ACC112 (cell line): Measurements from ENCODE around the gene KCNJ14.

Experiments
- H2AFZ ChIP-seq: fragments of 200-600 bp; sonication (generic); one replicate; pipeline ENCODE4 v1.6.0; 2017; ENCODE audit warnings: antibody characterized with exemption, low read length; ENCODE audit not compliant: unreplicated experiment
- H3K27ac ChIP-seq: fragments of 200-600 bp; sonication (generic); 2 replicates; pipeline ENCODE4 v1.5.1; 2014; ENCODE audit warnings: low read depth, mild to moderate bottlenecking, antibody characterized with exemption, low read length, moderate library complexity
- H3K27me3 ChIP-seq: fragments of 200-600 bp; sonication (generic); 2 replicates; pipeline ENCODE4 v1.6.1; 2014; ENCODE audit warnings: mild to moderate bottlenecking, antibody characterized with exemption, low read length, moderate library complexity, mixed read lengths; ENCODE audit not compliant: insufficient read depth
- H3K36me3 ChIP-seq: fragments of 200-600 bp; sonication (generic); 2 replicates; pipeline ENCODE4 v1.6.1; 2016; ENCODE audit warnings: mild to moderate bottlenecking, antibody characterized with exemption, low read length, moderate library complexity, mixed read lengths; ENCODE audit not compliant: insufficient read depth
- H3K4me1 ChIP-seq: fragments of 200-600 bp; sonication (generic); one replicate; pipeline ENCODE4 v1.6.1; 2016; ENCODE audit warnings: low read length, mixed read lengths; ENCODE audit not compliant: insufficient read depth, unreplicated experiment, control insufficient read depth
- H3K4me3 ChIP-seq: fragments of 200-600 bp; sonication (generic); 2 replicates; pipeline ENCODE4 v1.5.1; 2014; ENCODE audit warnings: mild to moderate bottlenecking, low read depth, low read length
- H3K79me2 ChIP-seq: fragments of 200-600 bp; sonication (generic); one replicate; pipeline ENCODE4 v1.6.0; 2016; ENCODE audit warnings: low read length; ENCODE audit not compliant: control insufficient read depth, unreplicated experiment, insufficient read depth

KCNJ14 gene

DNA sequence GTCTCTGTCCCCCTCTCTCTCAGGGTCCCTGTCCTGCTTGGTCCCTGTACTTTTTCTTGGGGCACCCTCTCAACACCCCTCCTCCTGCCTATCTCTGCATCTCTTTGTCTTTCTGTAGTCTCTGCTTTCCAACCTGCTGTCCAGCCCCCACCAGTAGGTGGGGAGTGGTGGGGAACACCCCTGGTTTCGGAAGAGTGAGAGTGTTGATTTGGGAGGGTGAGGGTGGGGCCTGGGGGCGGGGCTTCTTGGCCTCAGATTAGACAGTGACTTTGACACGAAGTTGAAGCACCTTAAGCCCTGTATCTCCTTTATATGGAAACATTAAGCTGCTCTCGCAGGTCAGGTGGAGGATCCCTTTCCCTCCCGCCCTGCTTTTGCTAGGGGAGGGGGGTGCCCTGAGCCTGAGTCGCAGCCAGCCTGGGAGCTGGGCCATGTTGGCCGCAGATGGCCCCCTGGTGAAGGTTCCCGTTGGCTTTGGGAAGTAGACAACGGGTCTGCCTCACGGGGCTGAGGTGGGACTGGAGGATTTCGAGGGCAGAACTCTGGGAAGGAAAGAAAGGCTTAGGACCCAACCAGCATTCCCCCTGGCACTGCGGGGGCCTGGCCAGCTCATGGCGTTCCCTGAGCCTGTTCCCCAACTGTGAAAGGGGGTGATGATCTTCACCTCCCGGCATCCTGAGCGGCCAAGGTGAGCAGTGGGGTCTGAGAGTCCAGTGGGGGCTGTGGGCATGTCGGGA, at the start of gene KCNJ14:
Gene KCNJ14 (plus strand): TSS at position 404 of the 737 bp plus-strand sequence. CDS start 6,151 bp downstream, outside the sequence.
- no peaks in the 10 kb centered on the region for H3K27me3 ChIP-seq
- no peak within 1 kb of the TSS for H3K27ac ChIP-seq
- H3K4me3 ChIP-seq, result no peak within 1 kb of the TSS
- H3K4me1 ChIP-seq, result no peaks in the 10 kb centered on the region
- no peaks in the 10 kb centered on the region for H3K36me3 ChIP-seq
- no peak within 1 kb of the TSS for H2AFZ ChIP-seq
- H3K79me2 ChIP-seq, result no peaks in the 10 kb centered on the region

DNA sequence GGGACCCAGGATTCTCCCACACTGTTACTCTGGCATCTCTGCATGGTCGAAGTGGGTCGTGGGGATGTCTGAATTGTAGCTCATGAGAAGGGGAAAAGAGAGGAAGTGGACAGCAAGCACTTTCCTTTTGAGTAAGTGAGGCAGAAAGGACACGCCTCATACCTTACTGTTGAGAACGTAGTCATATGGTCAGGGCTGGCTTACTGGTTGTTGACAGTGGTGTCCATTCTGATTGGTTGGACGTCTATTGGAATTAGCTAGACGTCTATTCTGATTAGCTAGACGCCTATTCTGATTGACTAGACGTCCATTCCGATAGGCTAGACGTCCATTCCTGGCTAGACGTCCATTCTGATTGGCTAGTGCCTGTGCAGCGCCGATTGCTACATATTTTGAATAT, 49.5 kb upstream of the KCNJ14 start:
- H3K36me3 ChIP-seq, result no peaks in the 10 kb centered on the region
- no peaks in the 10 kb centered on the region for H3K27me3 ChIP-seq
- H3K27ac ChIP-seq, result no peak overlapping the region
- no peaks in the 10 kb centered on the region for H3K4me1 ChIP-seq
- H3K4me3 ChIP-seq, result no peak overlapping the region
- H2AFZ ChIP-seq, result no peak overlapping the region
- H3K79me2 ChIP-seq, result no peaks in the 10 kb centered on the region

DNA sequence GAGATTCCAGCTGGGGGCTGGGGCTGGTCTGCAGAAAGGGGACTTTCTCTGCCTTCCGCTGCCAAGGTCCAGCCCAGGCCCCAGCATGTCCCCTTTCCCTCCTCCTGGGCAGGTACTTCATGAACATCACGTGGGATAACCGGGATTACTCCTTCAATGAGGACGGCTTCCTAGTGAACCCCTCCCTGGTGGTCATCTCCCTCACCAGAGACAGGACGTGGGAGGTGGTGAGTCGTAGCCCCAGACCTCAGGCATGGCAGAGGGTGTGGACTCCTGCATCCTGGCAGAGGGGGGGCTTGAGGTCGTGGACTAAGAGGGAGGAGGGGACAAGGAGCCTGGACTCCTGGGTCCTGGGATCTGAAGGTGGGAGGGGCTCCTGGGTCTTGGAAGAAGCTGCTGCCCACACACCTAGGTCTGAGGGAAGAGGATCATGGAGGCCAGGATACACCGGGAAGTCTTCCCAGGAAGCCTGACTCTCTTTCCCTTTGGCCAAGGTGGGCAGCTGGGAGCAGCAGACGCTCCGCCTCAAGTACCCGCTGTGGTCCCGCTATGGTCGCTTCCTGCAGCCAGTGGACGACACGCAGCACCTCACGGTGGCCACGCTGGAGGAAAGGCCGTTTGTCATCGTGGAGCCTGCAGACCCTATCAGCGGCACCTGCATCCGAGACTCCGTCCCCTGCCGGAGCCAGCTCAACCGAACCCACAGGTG, 41.3 kb upstream of the KCNJ14 start:
- Histone ChIP-seq H3K4me3 (peak overlapping the region; percentile 74), H3K36me3 (no peaks in the 10 kb centered on the region), H3K79me2 (no peaks in the 10 kb centered on the region), H2AFZ (peak overlapping the region; percentile 32), H3K27ac (no peak overlapping the region), H3K27me3 (no peaks in the 10 kb centered on the region), H3K4me1 (peaks cover 14% of the 10 kb centered on the region)

DNA sequence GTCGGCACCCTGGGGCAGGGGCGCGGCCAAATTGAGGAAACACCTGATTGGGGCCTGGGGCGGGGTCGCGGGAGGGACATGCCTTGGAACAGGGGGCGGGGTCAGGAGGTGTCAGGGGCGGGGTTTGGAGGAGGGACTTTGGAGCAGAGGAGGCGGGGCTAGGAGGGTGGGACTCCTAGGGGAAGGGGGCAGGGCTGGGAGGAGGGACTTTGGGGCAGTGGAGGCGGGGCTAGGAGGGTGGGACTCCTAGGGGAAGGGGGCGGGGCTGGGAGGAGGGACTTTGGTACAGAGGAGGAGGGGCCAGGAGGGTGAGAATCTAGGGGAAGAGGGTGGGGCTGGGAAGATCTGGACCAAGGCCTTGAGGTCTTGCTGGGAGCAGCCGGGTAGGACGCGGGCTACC, 40.0 kb upstream of the KCNJ14 start:
- Histone ChIP-seq H3K36me3 (no peaks in the 10 kb centered on the region), H3K27me3 (no peaks in the 10 kb centered on the region), H3K4me3 (peak overlapping the region; percentile 74), H2AFZ (no peak overlapping the region), H3K4me1 (peaks cover 14% of the 10 kb centered on the region), H3K27ac (no peak overlapping the region), H3K79me2 (no peaks in the 10 kb centered on the region)

DNA sequence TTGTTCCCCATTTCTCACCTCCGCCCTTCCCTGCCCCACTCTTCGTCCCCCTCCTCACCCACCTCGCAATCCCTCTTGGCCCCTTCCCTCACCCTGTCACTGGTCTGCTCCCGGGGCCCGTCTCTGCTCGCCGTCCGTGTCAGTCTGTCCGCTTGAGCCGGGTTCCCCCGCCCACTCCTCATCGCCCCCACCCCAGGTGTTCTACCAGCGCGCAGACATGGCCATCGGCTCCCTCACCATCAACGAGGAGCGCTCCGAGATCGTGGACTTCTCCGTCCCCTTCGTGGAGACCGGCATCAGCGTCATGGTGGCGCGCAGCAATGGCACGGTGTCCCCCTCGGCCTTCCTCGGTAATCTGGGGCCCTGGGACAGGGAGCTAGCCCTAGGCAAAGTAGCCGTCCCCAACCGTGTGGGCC, 39.6 kb upstream of the KCNJ14 start:
- Histone ChIP-seq H3K36me3 (no peaks in the 10 kb centered on the region), H2AFZ (no peak overlapping the region), H3K4me1 (peaks cover 14% of the 10 kb centered on the region), H3K27me3 (no peaks in the 10 kb centered on the region), H3K27ac (no peak overlapping the region), H3K79me2 (no peaks in the 10 kb centered on the region), H3K4me3 (peak overlapping the region; percentile 57; the same call in 1 of the 2 replicates)

DNA sequence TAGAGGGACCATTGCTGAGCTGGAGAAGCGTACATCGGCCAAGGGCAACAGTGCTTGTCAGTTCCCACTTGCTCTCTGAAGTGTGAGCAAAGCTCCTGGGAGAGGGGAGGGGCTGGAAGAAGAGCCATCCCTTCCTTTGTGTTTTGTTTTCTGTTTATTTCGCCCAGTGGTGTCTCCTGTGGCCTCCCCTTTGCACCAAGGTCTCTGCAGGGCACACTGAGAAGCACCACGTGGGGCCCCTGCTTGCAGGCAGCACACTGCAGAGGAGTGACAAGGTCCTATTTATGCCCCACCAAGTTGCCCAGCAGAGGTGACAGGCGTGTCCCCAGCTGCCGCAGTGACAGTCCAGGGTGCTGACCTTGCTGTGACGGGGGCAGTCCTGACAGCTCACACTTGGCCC, 38.0 kb upstream of the KCNJ14 start:
- Histone ChIP-seq H3K27ac (no peak overlapping the region), H3K4me1 (peaks cover 21% of the 10 kb centered on the region), H3K79me2 (no peaks in the 10 kb centered on the region), H3K4me3 (no peak overlapping the region), H3K27me3 (no peaks in the 10 kb centered on the region), H2AFZ (no peak overlapping the region), H3K36me3 (no peaks in the 10 kb centered on the region)

DNA sequence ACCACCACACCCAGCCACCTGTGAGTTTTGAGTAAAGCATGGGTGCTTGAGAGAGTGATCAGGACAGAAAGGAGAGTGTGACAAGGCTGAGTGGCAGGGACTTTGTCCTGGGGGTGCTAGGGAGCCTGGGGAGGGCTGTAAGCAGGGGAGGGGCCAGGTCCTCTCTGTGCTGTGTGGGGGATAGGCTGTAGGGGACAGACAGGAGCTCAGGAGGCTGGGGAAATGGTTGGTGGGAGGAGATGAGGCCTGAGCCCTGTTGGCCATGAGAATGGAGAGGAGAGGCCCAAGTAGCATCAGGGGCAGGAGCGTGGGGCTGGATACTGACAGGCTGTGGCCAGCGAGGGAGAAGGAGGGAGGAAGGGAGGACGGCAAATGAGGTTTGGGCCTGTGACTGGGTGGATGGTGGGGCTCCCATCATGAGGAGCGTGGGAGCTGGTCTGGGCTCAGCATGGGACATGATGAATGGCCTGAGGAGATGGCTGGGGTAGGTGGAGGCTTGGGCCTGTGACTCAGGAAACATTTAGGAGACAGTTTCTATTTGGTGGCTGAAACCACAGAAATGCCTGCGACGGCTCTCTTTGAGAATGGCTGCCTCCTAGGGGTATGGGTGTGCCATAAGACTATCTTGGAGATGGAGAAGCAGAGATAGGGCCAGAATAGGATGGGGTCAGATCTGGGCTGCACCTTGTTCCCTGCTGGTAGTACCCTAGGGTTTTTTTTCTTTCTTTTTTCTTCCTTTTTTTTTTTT, 36.9 kb upstream of the KCNJ14 start:
- H3K79me2 ChIP-seq, result no peaks in the 10 kb centered on the region
- no peak overlapping the region for H2AFZ ChIP-seq
- peaks cover 21% of the 10 kb centered on the region for H3K4me1 ChIP-seq
- H3K27ac ChIP-seq, result no peak overlapping the region
- H3K4me3 ChIP-seq, result no peak overlapping the region
- no peaks in the 10 kb centered on the region for H3K27me3 ChIP-seq
- no peaks in the 10 kb centered on the region for H3K36me3 ChIP-seq

DNA sequence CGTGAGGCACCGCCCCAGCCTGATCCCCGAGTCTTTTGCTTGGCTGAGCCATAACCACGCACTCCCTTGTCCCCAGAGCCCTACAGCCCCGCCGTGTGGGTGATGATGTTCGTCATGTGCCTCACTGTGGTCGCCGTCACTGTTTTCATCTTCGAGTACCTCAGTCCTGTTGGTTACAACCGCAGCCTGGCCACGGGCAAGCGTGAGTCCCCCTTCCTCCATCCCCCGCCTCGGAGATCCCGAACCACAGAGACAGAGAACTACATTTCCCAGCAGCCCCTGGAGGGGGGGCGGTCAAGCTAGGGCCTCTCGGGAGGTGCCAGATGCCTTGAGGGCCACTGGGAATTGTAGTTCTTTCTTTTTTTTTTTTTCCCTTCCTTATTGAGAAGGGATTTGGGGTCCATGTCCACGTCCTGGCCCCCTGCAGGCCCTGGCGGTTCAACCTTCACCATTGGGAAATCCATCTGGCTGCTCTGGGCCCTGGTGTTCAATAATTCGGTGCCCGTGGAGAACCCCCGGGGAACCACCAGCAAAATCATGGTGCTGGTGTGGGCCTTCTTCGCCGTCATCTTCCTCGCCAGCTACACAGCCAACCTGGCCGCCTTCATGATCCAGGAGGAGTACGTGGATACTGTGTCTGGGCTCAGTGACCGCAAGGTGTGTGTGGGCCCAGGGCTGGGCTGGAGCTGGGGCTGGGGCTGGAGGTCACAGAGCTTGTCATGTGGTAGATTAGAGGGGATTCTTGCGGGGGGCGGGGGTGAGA, 36.0 kb upstream of the KCNJ14 start:
- peaks cover 13% of the 10 kb centered on the region for H3K4me1 ChIP-seq
- H3K27me3 ChIP-seq, result no peaks in the 10 kb centered on the region
- H3K36me3 ChIP-seq, result no peaks in the 10 kb centered on the region
- no peak overlapping the region for H2AFZ ChIP-seq
- no peak overlapping the region for H3K4me3 ChIP-seq
- H3K79me2 ChIP-seq, result no peaks in the 10 kb centered on the region
- H3K27ac ChIP-seq, result no peak overlapping the region

DNA sequence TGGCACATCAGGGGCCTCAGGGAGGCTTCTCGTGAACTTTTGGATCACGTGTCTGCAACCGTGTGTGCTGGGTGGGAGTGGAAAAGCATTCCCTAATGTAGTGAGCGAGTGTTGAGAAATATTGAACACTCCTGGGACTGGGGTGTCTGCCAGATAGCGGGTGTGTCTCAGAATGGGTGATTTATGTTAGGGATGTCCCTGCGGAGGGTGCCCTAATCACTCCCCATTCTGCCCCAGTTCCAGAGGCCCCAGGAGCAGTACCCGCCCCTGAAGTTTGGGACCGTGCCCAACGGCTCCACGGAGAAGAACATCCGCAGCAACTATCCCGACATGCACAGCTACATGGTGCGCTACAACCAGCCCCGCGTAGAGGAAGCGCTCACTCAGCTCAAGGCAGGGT, 33.8 kb upstream of the KCNJ14 start:
- Histone ChIP-seq H3K79me2 (no peaks in the 10 kb centered on the region), H3K4me3 (no peak overlapping the region), H2AFZ (no peak overlapping the region), H3K36me3 (no peaks in the 10 kb centered on the region), H3K27me3 (no peaks in the 10 kb centered on the region), H3K27ac (no peak overlapping the region), H3K4me1 (peaks cover 12% of the 10 kb centered on the region)

DNA sequence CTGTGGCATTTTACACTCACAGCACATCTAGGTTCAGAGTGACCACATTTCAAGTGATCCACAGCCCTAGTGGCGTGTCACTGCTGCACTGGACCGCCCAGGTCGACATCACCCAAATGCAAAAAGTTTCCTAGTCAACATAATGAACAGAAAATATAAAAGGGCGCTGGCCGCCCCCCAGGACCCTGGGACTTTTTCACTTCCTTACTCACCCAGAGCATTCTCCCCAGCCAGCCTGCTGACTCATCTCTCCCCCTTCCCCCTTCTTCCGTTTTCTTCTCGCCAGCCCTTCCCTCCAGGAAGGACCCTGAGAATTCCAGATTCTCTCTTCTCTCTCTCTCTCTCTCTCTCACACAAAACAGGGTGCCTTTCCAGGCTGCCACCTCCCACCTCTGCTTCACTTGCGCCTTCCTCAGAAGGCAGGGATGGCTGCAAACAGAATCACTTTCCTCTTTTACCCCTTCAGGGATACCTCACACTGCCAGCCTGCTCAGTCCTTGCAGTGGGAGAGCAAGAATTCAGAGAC, 30.6 kb upstream of the KCNJ14 start:
- Histone ChIP-seq H3K4me3 (no peak overlapping the region), H3K27ac (peak overlapping the region; percentile 50), H3K27me3 (no peaks in the 10 kb centered on the region)

More for the DNA sequence above, 30.6 kb upstream of the KCNJ14 start:
- Histone ChIP-seq H3K4me1 (peaks cover 12% of the 10 kb centered on the region), H2AFZ (peak overlapping the region; percentile 89), H3K36me3 (no peaks in the 10 kb centered on the region), H3K79me2 (no peaks in the 10 kb centered on the region)
